GM18873 (cell line): ENCODE results near the gene FN3KRP.

ENCODE experiments used
- ATAC-seq: cut with Tn5 transposase; IDR thresholded peaks from one replicate; pipeline ENCODE4 v1.9.1; 2021; ENCODE audit warnings: mild to moderate bottlenecking, moderate library complexity, moderate number of reproducible peaks; ENCODE audit not compliant: unreplicated experiment, low FRiP score

The FN3KRP gene

DNA sequence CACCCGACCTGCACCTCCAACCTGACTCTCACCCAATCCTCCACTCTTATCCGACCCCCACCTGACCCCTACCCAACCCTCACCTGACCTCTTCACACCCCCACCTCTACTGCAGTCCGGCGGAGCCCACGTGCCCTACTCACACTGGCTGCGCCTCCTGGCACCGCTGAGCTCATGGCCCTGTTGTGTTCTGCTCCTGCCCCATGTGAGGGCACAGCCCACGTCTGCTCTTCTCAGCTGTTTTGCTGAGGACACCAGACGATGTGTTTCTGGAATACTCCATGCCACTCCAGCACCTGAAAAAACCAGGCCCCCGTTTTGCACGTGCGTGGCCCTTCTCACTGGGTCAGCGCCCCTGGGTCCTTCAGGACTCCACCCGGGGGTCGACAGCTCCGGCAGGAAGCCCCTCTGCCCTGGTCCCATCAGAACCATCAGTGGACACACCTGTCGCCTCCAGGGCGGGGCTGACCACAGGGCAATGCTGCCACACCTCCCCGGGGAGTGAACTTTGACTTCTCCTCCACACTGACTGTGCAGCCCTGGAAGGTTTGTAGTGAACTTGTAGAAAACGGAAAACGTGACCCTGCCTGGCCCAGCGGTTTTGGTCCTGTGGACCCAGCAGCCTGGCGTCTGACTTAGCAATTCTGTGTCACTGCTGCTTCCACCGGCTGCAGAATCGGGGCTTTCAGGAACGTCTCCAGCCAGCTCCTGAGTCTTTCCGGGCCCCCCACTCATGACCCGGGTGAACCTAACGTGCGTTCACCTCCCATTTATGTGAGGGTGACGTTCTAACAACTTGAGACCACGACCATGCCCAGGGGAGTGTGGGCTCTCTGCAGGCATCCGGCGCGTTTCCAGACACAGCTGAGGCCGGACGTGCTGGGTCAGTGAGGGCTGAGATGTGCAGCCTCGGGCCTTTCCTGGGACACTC is 12.3 kb upstream of the FN3KRP start:
- ATAC-seq, result no peak

DNA sequence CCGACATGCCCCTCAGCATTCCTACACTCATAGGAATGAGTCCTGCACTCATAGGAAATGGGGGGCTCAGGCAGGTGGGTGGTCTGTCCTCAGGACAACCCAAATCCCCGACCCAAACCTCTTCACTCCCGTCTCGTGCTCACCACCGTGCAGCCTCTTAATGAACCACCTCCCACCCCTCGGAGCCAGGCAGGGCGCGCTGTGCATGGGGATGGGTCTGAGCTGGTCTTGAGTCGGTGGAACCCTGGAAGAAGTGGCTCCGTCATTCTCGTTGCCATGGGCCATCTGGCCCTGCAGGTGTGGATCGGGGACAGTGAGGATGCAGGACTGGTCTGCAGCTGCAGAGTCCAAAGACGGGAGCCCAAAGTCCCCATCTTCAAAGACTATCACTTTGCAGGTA is 11.6 kb upstream of the FN3KRP start:
- no peak for ATAC-seq

- no peak for ATAC-seq
Measured at GRCh38 chr17:82705756-82706155, 10.8 kb upstream of the FN3KRP start.

GRCh38 chr17:82709024-82709675 is 7.4 kb upstream of the FN3KRP start:
- ATAC-seq, result no peak

GRCh38 chr17:82709676-82710498 is 6.6 kb upstream of the FN3KRP start:
- no peak for ATAC-seq

- ATAC-seq, result no peak
Measured at GRCh38 chr17:82710499-82711232, 5.8 kb upstream of the FN3KRP start.

- ATAC-seq, result no peak
Measured at GRCh38 chr17:82713071-82713723, 3.3 kb upstream of the FN3KRP start.

DNA sequence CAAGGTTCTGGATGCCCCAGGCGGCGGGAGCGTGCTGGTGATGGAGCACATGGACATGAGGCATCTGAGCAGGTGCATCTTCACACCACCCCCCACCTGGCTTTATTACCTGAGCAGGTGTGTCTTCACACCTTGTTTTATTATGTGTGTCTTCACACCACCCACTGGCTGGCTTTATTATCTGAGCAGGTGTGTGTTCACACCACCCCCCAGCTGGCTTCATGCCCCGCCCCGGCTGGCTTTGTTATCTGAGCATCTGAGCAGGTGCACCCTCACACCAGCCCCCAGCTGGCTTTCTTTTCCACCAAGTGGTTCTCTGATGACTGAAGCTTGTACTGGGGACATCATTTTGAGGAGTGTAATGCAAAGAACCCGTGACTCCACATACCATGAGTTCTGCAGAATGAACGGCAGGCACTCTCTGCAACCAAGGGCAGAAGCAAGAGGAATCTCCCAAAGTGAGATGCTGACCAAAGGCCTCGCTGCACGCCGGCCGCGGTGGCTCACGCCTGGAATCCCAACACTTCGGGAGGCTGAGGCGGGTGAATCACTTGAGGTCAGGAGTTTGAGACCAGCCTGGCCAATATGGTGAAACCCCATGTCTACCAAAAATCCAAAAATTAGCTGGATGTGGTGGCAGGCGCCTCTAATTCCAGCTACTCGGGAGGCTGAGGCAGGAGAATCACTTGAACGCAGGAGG is 2.6 kb downstream of the FN3KRP start:
- ATAC-seq, result no peak

GRCh38 chr17:82720204-82720603 is 3.7 kb downstream of the FN3KRP start:
- ATAC-seq, result no peak

DNA sequence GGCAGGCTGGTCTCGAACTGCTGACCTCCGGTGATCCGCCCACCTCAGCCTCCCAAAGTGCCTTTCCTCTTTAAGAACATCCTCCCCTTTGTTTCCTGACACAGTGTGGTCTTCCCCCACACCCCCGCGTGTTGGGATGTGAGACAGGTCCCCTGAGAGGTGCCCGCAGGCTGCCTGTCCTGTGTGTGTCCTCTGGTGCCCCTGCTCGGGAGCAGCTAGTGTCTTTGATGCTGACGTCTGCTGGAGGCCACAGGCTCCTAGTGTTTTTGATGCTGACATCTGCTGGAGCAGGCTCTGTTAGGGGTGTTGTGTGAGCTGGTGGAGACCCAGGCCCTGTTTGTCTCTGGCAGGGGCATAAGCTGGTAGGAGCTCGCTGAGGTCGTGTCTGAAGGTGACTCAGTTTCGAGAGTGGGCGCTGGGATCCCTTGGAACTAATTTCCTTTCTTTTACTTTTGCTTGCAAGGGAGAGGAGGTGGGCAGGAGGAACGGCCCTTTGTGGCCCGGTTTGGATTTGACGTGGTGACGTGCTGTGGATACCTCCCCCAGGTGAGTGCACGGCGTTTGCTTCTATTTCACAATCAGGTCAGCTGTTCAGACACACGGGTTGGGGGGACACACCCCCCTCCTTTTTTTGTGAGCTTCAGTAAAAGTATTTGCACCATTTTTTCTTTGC is 6.0 kb downstream of the FN3KRP start:
- ATAC-seq, result no peak

GRCh38 chr17:82723169-82723807 is 6.8 kb downstream of the FN3KRP start:
- ATAC-seq, result no peak

- no peak for ATAC-seq
Measured at GRCh38 chr17:82726427-82726826, 9.9 kb downstream of the FN3KRP start.

DNA sequence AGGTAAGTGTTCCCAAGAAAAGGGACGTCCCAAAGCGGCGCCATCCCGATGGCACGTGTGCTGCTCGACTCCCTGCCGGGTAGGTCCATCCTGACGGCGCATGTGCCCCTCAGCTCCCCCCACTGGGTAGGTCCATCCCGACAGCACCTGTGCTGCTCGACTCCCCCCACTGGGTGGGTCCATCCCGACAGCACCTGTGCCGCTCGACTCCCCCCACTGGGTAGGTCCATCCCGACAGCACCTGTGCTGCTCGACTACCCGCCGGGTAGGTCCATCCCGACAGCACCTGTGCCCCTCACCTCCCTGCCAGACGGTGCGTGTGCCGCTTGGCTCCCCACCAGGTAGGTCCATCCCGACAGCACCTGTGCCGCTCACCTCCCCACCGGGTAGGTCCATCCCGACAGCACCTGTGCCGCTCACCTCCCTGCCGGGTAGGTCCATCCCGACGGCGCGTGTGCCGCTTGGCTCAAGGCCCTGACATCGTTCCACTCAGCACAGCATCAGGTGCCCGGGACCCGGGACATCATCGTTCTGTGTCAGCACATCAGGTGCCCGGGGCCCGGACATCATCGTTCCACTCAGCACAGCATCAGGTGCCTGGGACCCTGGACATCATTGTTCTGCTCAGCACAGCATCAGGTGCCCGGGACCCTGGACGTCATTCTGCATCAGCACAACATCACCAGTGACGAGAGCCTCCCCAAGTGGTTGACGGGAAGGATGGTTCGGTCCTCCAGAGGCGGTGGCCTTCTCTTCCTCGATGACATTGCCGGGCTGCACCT is 13.2 kb downstream of the FN3KRP start:
- no peak for ATAC-seq

DNA sequence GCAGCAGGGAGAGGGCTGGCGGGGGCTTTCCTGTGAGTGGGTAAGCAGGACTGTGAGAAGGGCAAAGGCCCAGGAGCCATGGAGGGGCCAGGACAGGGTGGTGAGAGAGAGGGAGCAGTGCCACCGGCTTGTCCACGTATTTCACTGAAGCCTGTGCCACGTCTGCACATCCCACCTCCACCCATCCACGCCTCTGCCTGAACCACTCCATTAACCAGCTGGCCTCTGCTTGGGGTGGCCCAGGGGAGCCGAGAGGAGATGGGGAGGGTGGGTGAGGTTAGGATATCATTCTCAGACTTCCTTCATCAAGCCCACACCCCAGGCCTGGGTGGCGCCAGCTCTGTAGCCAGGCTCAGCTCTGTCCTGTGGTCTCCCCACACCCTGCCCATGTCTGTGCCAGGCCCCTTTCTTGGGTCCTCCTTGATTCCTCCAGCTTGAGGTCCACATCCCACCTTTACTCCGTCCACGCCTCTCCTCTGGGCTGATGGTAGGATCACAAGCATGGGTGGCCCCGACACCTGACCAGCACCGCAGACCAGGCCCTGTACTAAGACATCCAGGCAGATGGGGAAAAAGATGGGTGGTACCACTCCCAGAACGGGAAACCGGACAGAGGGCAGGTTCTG is 15.7 kb downstream of the FN3KRP start:
- ATAC-seq, result no peak

- ATAC-seq, result no peak
Measured at GRCh38 chr17:82734987-82735866, 18.7 kb downstream of the FN3KRP start, which contains the start of gene FN3K. FN3K (plus strand) TSS chr17:82735615; CDS start chr17:82735637, 22 bp downstream.
